H1 (cell line): ENCODE results near the gene PAX7. TPM values are rescaled to one million over a fixed set of nuclear protein-coding genes. Genes with fewer than 3 reads are reported as not detected.

ENCODE experiments used
- CTCF ChIA-PET: fragments of 300-600 bp; sonication (Branson Sonifier 250); formaldehyde crosslinking; loops from one replicate; lab custom pipeline; 2021; ENCODE audit not compliant: partially characterized antibody; lab: Charles Lee
- POLR2A ChIA-PET: fragments of 300-600 bp; sonication (Branson Sonifier 250); formaldehyde crosslinking; loops from one replicate; lab custom pipeline; 2021; ENCODE audit warnings: inconsistent platforms; ENCODE audit not compliant: partially characterized antibody; lab: Charles Lee
- DNase-seq, 2 experiments: peaks; one replicate each; pipeline versions ENCODE4 v3.0.0 to v3.0.0-alpha.2; 2010 to 2022; ENCODE audit warnings: low spot score in 2 of 2, low read depth in 1 of 2, mixed read lengths in 1 of 2
- FAIRE-seq: peaks from 2 replicates; lab custom pipeline; 2011; peaks lifted over from hg19 to GRCh38; lab: Jason Lieb, UNC
- H2AFZ ChIP-seq: 2 replicates; pipeline ENCODE4 v1.8.1; 2012; ENCODE audit warnings: low read length, inconsistent platforms
- H2AK5ac ChIP-seq: 2 replicates; pipeline ENCODE4 v1.6.1; 2013; ENCODE audit warnings: low read depth, low read length
- H2BK120ac ChIP-seq: replicated peaks from 2 replicates; pipeline ENCODE3; 2013; ENCODE audit warnings: low read depth, low read length, inconsistent platforms
- H2BK12ac ChIP-seq: 2 replicates; pipeline ENCODE4 v1.6.1; 2013; ENCODE audit warnings: low read depth, low read length
- H2BK15ac ChIP-seq: 2 replicates; pipeline ENCODE4 v1.6.1; 2013; ENCODE audit warnings: low read length
- H2BK20ac ChIP-seq: 2 replicates; pipeline ENCODE4 v1.6.1; 2013; ENCODE audit warnings: low read length
- H2BK5ac ChIP-seq: 2 replicates; pipeline ENCODE4 v1.6.1; 2013; ENCODE audit warnings: low read depth, low read length
- H3K14ac ChIP-seq: 2 replicates; pipeline ENCODE4 v1.6.1; 2013; ENCODE audit warnings: inconsistent platforms; ENCODE audit not compliant: insufficient read length
- H3K18ac ChIP-seq: 2 replicates; pipeline ENCODE4 v1.6.1; 2013; ENCODE audit warnings: low read length; ENCODE audit errors: extremely low read depth
- H3K23ac ChIP-seq: 2 replicates; pipeline ENCODE4 v1.6.1; 2013; ENCODE audit warnings: inconsistent platforms; ENCODE audit not compliant: insufficient read length
- H3K23me2 ChIP-seq: 2 replicates; pipeline ENCODE4 v1.6.1; 2013; ENCODE audit warnings: low read depth, low read length
- H3K27ac ChIP-seq: 2 replicates; pipeline ENCODE4 v1.6.1; 2011; ENCODE audit warnings: low read depth, low read length, inconsistent platforms
- H3K27me3 ChIP-seq, 4 experiments: replicated peaks in 1 of 4; 1 replicate in 1 of 4; 2 replicates in 3 of 4; pipeline versions ENCODE4 v1.6.1 to v1.8.1; 2011 to 2013; ENCODE audit warnings: low read length in 3 of 4, mild to moderate bottlenecking in 3 of 4, inconsistent platforms in 2 of 4, mixed read lengths in 2 of 4, moderate library complexity in 1 of 4; ENCODE audit not compliant: control insufficient read depth in 3 of 4, insufficient read depth in 3 of 4; ENCODE audit errors: extremely low read depth in 1 of 4
- H3K36me3 ChIP-seq, 4 experiments: 2 replicates each; pipeline versions ENCODE4 v1.6.1 to v1.8.1; 2011 to 2013; ENCODE audit warnings: mild to moderate bottlenecking in 4 of 4, low read length in 3 of 4, moderate library complexity in 2 of 4, control low read depth in 1 of 4, inconsistent platforms in 1 of 4; ENCODE audit not compliant: insufficient read depth in 4 of 4, control insufficient read depth in 2 of 4
- H3K4ac ChIP-seq: replicated peaks from 2 replicates; pipeline ENCODE3; 2013; ENCODE audit warnings: low read length, low read depth, mixed read lengths, inconsistent platforms; ENCODE audit not compliant: insufficient read length
- H3K4me1 ChIP-seq, 4 experiments: replicated peaks in 1 of 4; 1 replicate in 1 of 4; 2 replicates in 3 of 4; pipeline versions ENCODE4 v1.6.1 to v1.8.1; 2011 to 2013; ENCODE audit warnings: low read length in 3 of 4, inconsistent platforms in 2 of 4, mixed read lengths in 1 of 4; ENCODE audit not compliant: insufficient read depth in 4 of 4, control insufficient read depth in 3 of 4
- H3K4me2 ChIP-seq, 2 experiments: 2 replicates each; pipeline versions ENCODE4 v1.6.1 to v1.8.1; 2011 to 2013; ENCODE audit warnings: low read depth in 2 of 2, low read length in 2 of 2, control low read depth in 1 of 2, inconsistent platforms in 1 of 2, mild to moderate bottlenecking in 1 of 2; ENCODE audit not compliant: insufficient read depth in 1 of 2
- H3K4me3 ChIP-seq, 4 experiments: fragments of 200-600, 300-600 bp in 1 of 4; sonication (generic), shearing (Covaris generic), sonication (Bioruptor Twin) in 1 of 4; 2 replicates each; pipeline versions ENCODE4 v1.5.1 to v1.8.1; 2011 to 2016; ENCODE audit warnings: low read length in 4 of 4, low read depth in 3 of 4, control low read depth in 2 of 4, inconsistent platforms in 2 of 4, mild to moderate bottlenecking in 2 of 4, mixed read lengths in 1 of 4, moderate library complexity in 1 of 4; ENCODE audit not compliant: insufficient read depth in 2 of 4; ENCODE audit errors: extremely low read depth in 1 of 4
- H3K56ac ChIP-seq: replicated peaks from 2 replicates; pipeline ENCODE3; 2013; ENCODE audit warnings: low read depth, mild to moderate bottlenecking, mixed read lengths, low read length, inconsistent platforms; ENCODE audit not compliant: insufficient read length
- H3K79me1 ChIP-seq: 2 replicates; pipeline ENCODE4 v1.6.1; 2013; ENCODE audit warnings: low read depth, low read length, control low read depth
- H3K79me2 ChIP-seq, 2 experiments: 2 replicates each; pipeline versions ENCODE4 v1.6.1 to v1.8.1; 2012 to 2013; ENCODE audit warnings: low read length in 2 of 2, mild to moderate bottlenecking in 2 of 2, inconsistent platforms in 1 of 2; ENCODE audit not compliant: insufficient read depth in 2 of 2, control insufficient read depth in 1 of 2
- H3K9ac ChIP-seq, 4 experiments: replicated peaks in 1 of 4; 1 replicate in 1 of 4; 2 replicates in 3 of 4; pipeline versions ENCODE4 v1.6.1 to v1.8.1; 2011 to 2013; ENCODE audit warnings: low read depth in 3 of 4, low read length in 3 of 4, control low read depth in 2 of 4, mild to moderate bottlenecking in 2 of 4, moderate library complexity in 2 of 4, inconsistent platforms in 1 of 4; ENCODE audit errors: extremely low read depth in 1 of 4
- H3K9me3 ChIP-seq, 2 experiments: 2 replicates each; pipeline versions ENCODE4 v1.6.1 to v1.8.1; 2012 to 2013; ENCODE audit warnings: mild to moderate bottlenecking in 2 of 2, moderate library complexity in 2 of 2, control low read depth in 1 of 2, inconsistent platforms in 1 of 2, low read depth in 1 of 2, low read length in 1 of 2, mixed read lengths in 1 of 2; ENCODE audit not compliant: insufficient read depth in 2 of 2
- H4K20me1 ChIP-seq, 2 experiments: replicated peaks in 1 of 2; 2 replicates each; pipeline versions ENCODE3 to v1.8.1; 2011 to 2013; ENCODE audit warnings: inconsistent platforms in 2 of 2, low read length in 2 of 2, mild to moderate bottlenecking in 1 of 2; ENCODE audit not compliant: insufficient read depth in 2 of 2, control insufficient read depth in 1 of 2
- H4K5ac ChIP-seq: 2 replicates; pipeline ENCODE4 v1.6.1; 2013; ENCODE audit warnings: low read length, low read depth, mixed read lengths, inconsistent platforms; ENCODE audit not compliant: insufficient read length
- H4K8ac ChIP-seq: 2 replicates; pipeline ENCODE4 v1.8.0; 2013; ENCODE audit warnings: mild to moderate bottlenecking, moderate library complexity, low read length, inconsistent platforms; ENCODE audit not compliant: insufficient read depth; ENCODE audit errors: extremely low read depth
- H4K91ac ChIP-seq: replicated peaks from 2 replicates; pipeline ENCODE3; 2013; ENCODE audit warnings: low read length, mixed read lengths, inconsistent platforms; ENCODE audit not compliant: insufficient read length
- CHD1 ChIP-seq: IDR thresholded peaks from 2 replicates; pipeline ENCODE4 v1.6.1; 2012; ENCODE audit warnings: low read depth, low read length, improper control_type of control experiment
- CREB1 ChIP-seq: IDR thresholded peaks from 2 replicates; pipeline ENCODE4 v1.6.1; 2012; ENCODE audit warnings: inconsistent platforms
- CTBP2 ChIP-seq: IDR thresholded peaks from 2 replicates; pipeline ENCODE4 v1.7.0; 2011; ENCODE audit warnings: borderline replicate concordance, mild to moderate bottlenecking, moderate library complexity, mixed read lengths, low read length; ENCODE audit not compliant: insufficient read depth, insufficient read length
- KDM4A ChIP-seq: IDR thresholded peaks from one replicate; pipeline ENCODE4 v1.7.1; 2012; ENCODE audit warnings: low read depth, mild to moderate bottlenecking, moderate library complexity, low read length, inconsistent platforms; ENCODE audit not compliant: severe bottlenecking
- KDM5A ChIP-seq: fragments of 200-600 bp; IDR thresholded peaks from 2 replicates; pipeline ENCODE4 v1.7.1; 2012; ENCODE audit warnings: mild to moderate bottlenecking, low read length, inconsistent platforms, mixed read lengths
- SP4 ChIP-seq: IDR thresholded peaks from 2 replicates; pipeline ENCODE4 v1.6.1; 2012; ENCODE audit warnings: low read length, inconsistent platforms
- WGBS, 2 experiments: shearing (Covaris generic) in 1 of 2; methylation state at CpG; one replicate each; pipeline versions ENCODE4 v1.1.6 to v1.1.7; 2013 to 2015; ENCODE audit warnings: low lambda C conversion rate in 2 of 2, mixed read lengths in 2 of 2, inconsistent platforms in 1 of 2, low coverage in 1 of 2, missing lambda C conversion rate in 1 of 2; ENCODE audit not compliant: insufficient replicate concordance in 2 of 2, insufficient coverage in 1 of 2, insufficient read length in 1 of 2; ENCODE audit errors: extremely low coverage in 1 of 2, missing lambda C conversion rate in 1 of 2; 5-methylcytosine and 5-hydroxymethylcytosine counted together
- polyA plus RNA-seq, 7 experiments: library from polyadenylated mRNA; depleted of rRNA in 3 of 7; stranded (reverse) in 5 of 7; unstranded in 2 of 7; fragments of >200 nt in 5 of 7; fragments of 200-250 nt in 2 of 7; gene quantifications; 1 replicate in 5 of 7; 2 replicates in 1 of 7; 4 replicates in 1 of 7; pipeline versions ENCODE4 v1.2.1 to v1.2.3, GENCODE V29; 2011 to 2013; ENCODE audit warnings: missing spikeins in 2 of 7, mixed read lengths in 2 of 7
- total RNA-seq: library from RNA; stranded (reverse); fragmentation: NEBNext Ultra II Directional; extraction: Animal tissue kit (Norgen Biotek cat#: 25700); gene quantifications from 2 replicates; pipeline ENCODE4 v1.2.1, GENCODE V29; 2021

The PAX7 gene
- total and polyA plus RNA-seq, 2 of the 8 experiments (the other 6 are each of a cell fraction or from before 2014, with no cell fraction given), result not detected

DNA sequence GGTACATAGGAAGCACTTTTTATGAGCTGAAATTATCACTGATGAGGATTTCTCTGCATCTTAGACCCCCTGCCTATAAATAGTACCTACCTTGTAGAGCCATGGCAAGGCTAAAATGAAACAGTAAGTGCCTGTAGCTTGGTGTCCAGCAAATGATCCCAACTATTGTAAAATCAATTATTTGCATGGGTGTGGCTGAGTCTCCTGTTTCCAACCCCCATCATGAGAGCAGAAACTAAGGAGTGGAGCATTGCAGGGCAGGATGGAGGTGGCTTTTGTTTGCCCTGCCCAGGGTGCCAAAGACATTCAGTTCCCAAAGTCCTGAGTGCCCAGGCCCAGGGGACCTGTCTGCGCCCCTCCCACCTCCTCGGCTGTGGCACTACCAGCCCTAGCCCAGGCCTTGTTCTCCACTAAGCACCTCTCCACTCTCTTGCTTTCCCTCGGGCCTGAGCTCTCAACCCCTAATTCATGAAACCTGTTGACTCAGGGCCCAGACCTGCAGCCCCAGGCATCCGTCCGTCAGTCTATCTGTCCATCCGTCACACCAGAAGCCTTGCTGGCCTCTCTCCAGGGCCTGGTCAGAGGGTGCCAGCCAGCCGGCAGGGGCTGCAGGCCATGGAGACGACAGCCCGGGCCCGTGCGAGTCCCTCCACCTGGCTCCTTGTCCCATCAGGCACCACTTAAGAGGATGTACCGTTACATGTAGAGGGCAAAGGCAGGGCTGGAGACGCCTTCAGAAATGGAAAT, 39.6 kb downstream of the PAX7 start:
- Histone ChIP-seq H2BK12ac (no peak overlapping the region), H4K8ac (no peak overlapping the region), H3K79me2 (no peaks in the 10 kb centered on the region), H3K4me2 (no peak overlapping the region), H3K14ac (no peak overlapping the region), H2AFZ (no peak overlapping the region), H3K23me2 (no peaks in the 10 kb centered on the region), H3K18ac (no peak overlapping the region), H3K27me3 (peaks cover 0 to 30% (median 19%) of the 10 kb centered on the region in 4 experiments; a peak in 4 of 7 replicates), H2BK120ac (no peak overlapping the region), H4K20me1 (no peaks in the 10 kb centered on the region), H2BK5ac (no peak overlapping the region), H3K79me1 (no peaks in the 10 kb centered on the region), H4K5ac (no peak overlapping the region), H2BK20ac (no peak overlapping the region), H3K9me3 (no peaks in the 10 kb centered on the region), H3K4ac (no peak overlapping the region), H3K23ac (no peak overlapping the region), H3K9ac (no peak overlapping the region), H3K4me3 (no peak overlapping the region), H3K4me1 (peaks cover 6 to 15% (median 9%) of the 10 kb centered on the region in 4 experiments), H3K27ac (no peak overlapping the region), H2AK5ac (no peak overlapping the region), H3K36me3 (no peaks in the 10 kb centered on the region), H2BK15ac (no peak overlapping the region), H4K91ac (no peak overlapping the region), H3K56ac (no peak overlapping the region)
- ChIA-PET CTCF (interaction anchor here (0.8 to 17.3 kb wide), 11 partner anchors 7 to 204 kb away, joined by 3 to 207 read pairs (median 5); no protein-coding TSS in a partner anchor), POLR2A (no interaction called here)
- TF ChIP-seq KDM5A, result no peak
- no peak for TF ChIP-seq SP4
- TF ChIP-seq CTBP2, result no peak
- no peak for TF ChIP-seq CREB1
- no peak for TF ChIP-seq CHD1
- no peak for TF ChIP-seq KDM4A
- 88% methylated on average over 13 of the region's 13 CpGs; no CpG with 5 or more reads in 1 of the 2 experiments for WGBS, 2 experiments
- FAIRE-seq (no peak), DNase-seq (no peak)
